GM23338 (cell line): ENCODE measurements around the gene FES. TPM values are rescaled to one million over a fixed set of nuclear protein-coding genes. Genes with fewer than 3 reads are reported as not detected.

Source experiments
- ATAC-seq: fragments of 200-7000 bp; cut with Tn5 transposase; 3 replicates; pipeline ENCODE4 v1.9.1; 2020
- DNase-seq: peaks from one replicate; pipeline ENCODE4 v3.0.0-alpha.2; 2015; ENCODE audit warnings: low spot score
- H2AFZ ChIP-seq: fragments of 200-600 bp; sonication (generic); 2 replicates; pipeline ENCODE4 v1.8.0; 2016; ENCODE audit warnings: antibody characterized with exemption, mild to moderate bottlenecking, moderate library complexity
- H3F3A ChIP-seq: fragments of 200-600 bp; sonication (generic); replicated peaks from 2 replicates; pipeline ENCODE4 v1.8.0; 2017; ENCODE audit warnings: antibody characterized with exemption, mixed run types, low read depth
- H3K27ac ChIP-seq: fragments of 200-600 bp; sonication (generic); 2 replicates; pipeline ENCODE4 v1.6.1; 2016; ENCODE audit warnings: low read depth
- H3K27me3 ChIP-seq: fragments of 200-600 bp; sonication (generic); 2 replicates; pipeline ENCODE4 v1.8.0; 2016; ENCODE audit warnings: mild to moderate bottlenecking, mixed run types, moderate library complexity; ENCODE audit not compliant: insufficient read depth
- H3K36me3 ChIP-seq: fragments of 200-600 bp; sonication (generic); 2 replicates; pipeline ENCODE4 v1.8.0; 2016; ENCODE audit warnings: mild to moderate bottlenecking; ENCODE audit not compliant: insufficient read depth
- H3K4me1 ChIP-seq: fragments of 200-600 bp; sonication (generic); 2 replicates; pipeline ENCODE4 v1.8.0; 2016; ENCODE audit warnings: mild to moderate bottlenecking, moderate library complexity; ENCODE audit not compliant: insufficient read depth
- H3K4me2 ChIP-seq: fragments of 200-600 bp; sonication (generic); 2 replicates; pipeline ENCODE4 v1.7.1; 2017; ENCODE audit warnings: mixed run types
- H3K4me3 ChIP-seq: fragments of 200-600 bp; sonication (generic); 2 replicates; pipeline ENCODE4 v1.6.1; 2016; ENCODE audit warnings: mixed run types
- H3K79me2 ChIP-seq: fragments of 200-600 bp; sonication (generic); replicated peaks from 2 replicates; pipeline ENCODE4 v1.8.0; 2017; ENCODE audit warnings: mild to moderate bottlenecking; ENCODE audit not compliant: insufficient read depth
- H3K9me2 ChIP-seq: fragments of 200-600 bp; sonication (generic); 2 replicates; pipeline ENCODE4 v1.8.0; 2017; ENCODE audit not compliant: insufficient read depth
- H4K20me1 ChIP-seq: fragments of 200-600 bp; sonication (generic); replicated peaks from 2 replicates; pipeline ENCODE4 v1.8.0; 2017; ENCODE audit warnings: mild to moderate bottlenecking; ENCODE audit not compliant: insufficient read depth
- H3K27ac Mint-ChIP-seq: 2 replicates; pipeline ENCODE4 v1.8.0; 2020; ENCODE audit warnings: inconsistent platforms, mild to moderate bottlenecking, moderate library complexity, mixed read lengths
- H3K27me3 Mint-ChIP-seq: 3 replicates; pipeline ENCODE4 v1.8.0; 2022; ENCODE audit warnings: low read depth, mild to moderate bottlenecking, moderate library complexity, mixed read lengths, inconsistent platforms; ENCODE audit not compliant: insufficient read depth, poor library complexity
- H3K36me3 Mint-ChIP-seq: 3 replicates; pipeline ENCODE4 v1.8.0; 2021; ENCODE audit warnings: low read depth, mild to moderate bottlenecking, inconsistent platforms, moderate library complexity, mixed read lengths
- H3K4me1 Mint-ChIP-seq: 3 replicates; pipeline ENCODE4 v1.8.0; 2020; ENCODE audit warnings: mild to moderate bottlenecking, inconsistent platforms, mixed read lengths
- H3K4me3 Mint-ChIP-seq: 3 replicates; pipeline ENCODE4 v1.8.0; 2021; ENCODE audit warnings: moderate library complexity, mild to moderate bottlenecking, inconsistent platforms, mixed read lengths
- H3K9me3 Mint-ChIP-seq: 3 replicates; pipeline ENCODE4 v1.8.0; 2020; ENCODE audit warnings: moderate library complexity, mild to moderate bottlenecking, inconsistent platforms, mixed read lengths
- CREB1 ChIP-seq: fragments of 250-450 bp; sonication (Bioruptor Pico); IDR thresholded peaks from 2 replicates; pipeline ENCODE4 v1.5.0; 2020; ENCODE audit warnings: low read depth, mild to moderate bottlenecking, moderate library complexity
- CTCF ChIP-seq, 2 experiments: fragments of 200-600 bp in 1 of 2; sonication (generic) in 1 of 2; conservative IDR thresholded peaks; 2 replicates each; pipeline versions ENCODE4 v1.5.1 to v1.6.1; 2016 to 2017; ENCODE audit warnings: antibody characterized with exemption in 2 of 2, low read depth in 2 of 2, mild to moderate bottlenecking in 2 of 2, moderate library complexity in 1 of 2
- ETS1 ChIP-seq: IDR thresholded peaks from 2 replicates; pipeline ENCODE4 v1.6.1; 2016; ENCODE audit warnings: antibody characterized with exemption
- EZH2 ChIP-seq: fragments of 200-600 bp; sonication (generic); IDR thresholded peaks from one replicate; pipeline ENCODE4 v1.8.0; 2017; ENCODE audit warnings: antibody characterized with exemption, mild to moderate bottlenecking, low read depth; ENCODE audit not compliant: unreplicated experiment
- EZH2phosphoT487 ChIP-seq: fragments of 200-600 bp; sonication (generic); IDR thresholded peaks from one replicate; pipeline ENCODE4 v1.8.1; 2018; ENCODE audit warnings: antibody characterized with exemption; ENCODE audit not compliant: unreplicated experiment
- JUNB ChIP-seq: IDR thresholded peaks from one replicate; pipeline ENCODE4 v1.6.1; 2016; ENCODE audit warnings: antibody characterized with exemption; ENCODE audit not compliant: unreplicated experiment
- NANOG ChIP-seq: IDR thresholded peaks from 2 replicates; pipeline ENCODE4 v1.6.1; 2016; ENCODE audit warnings: antibody characterized with exemption, borderline replicate concordance
- REST ChIP-seq: IDR thresholded peaks from one replicate; pipeline ENCODE4 v1.6.1; 2018; ENCODE audit warnings: antibody characterized with exemption; ENCODE audit not compliant: unreplicated experiment
- STAT1 ChIP-seq: IDR thresholded peaks from one replicate; pipeline ENCODE4 v1.6.1; 2016; ENCODE audit warnings: antibody characterized with exemption; ENCODE audit not compliant: unreplicated experiment
- polyA plus RNA-seq: library from polyadenylated mRNA; unstranded; fragments of >200 nt; fragmentation: Nextera tagmentation; extraction: Ambion mirVana; gene quantifications from 2 replicates; pipeline ENCODE4 v1.2.1, GENCODE V29; 2016
- total RNA-seq: library from RNA; depleted of rRNA; stranded (reverse); fragments of >200 nt; shearing (Covaris generic); gene quantifications from 2 replicates; pipeline ENCODE4 v1.2.3, GENCODE V29; 2014

Gene FES
- total and polyA plus RNA-seq, 2 experiments from 2014 or later, result 2.7 to 14.4 TPM

- Histone ChIP-seq H3K79me2 (no peaks in the 10 kb centered on the region), H4K20me1 (no peaks in the 10 kb centered on the region), H3K4me2 (no peak overlapping the region), H2AFZ (no peak overlapping the region), H3K27me3 (peaks cover 24% of the 10 kb centered on the region), H3K9me2 (no peaks in the 10 kb centered on the region), H3K4me3 (no peak overlapping the region), H3F3A (peaks cover 15% of the 10 kb centered on the region), H3K4me1 (peaks cover 18% of the 10 kb centered on the region), H3K36me3 (no peaks in the 10 kb centered on the region), H3K27ac (no peak overlapping the region)
- Mint-ChIP-seq H3K4me1 (peaks cover 15% of the 10 kb centered on the region), H3K9me3 (no peaks in the 10 kb centered on the region; the same call in 2 of the 3 replicates), H3K27me3 (peaks cover 24% of the 10 kb centered on the region), H3K36me3 (peaks cover 11% of the 10 kb centered on the region), H3K27ac (no peak overlapping the region), H3K4me3 (no peak overlapping the region)
- DNase-seq (no peak), ATAC-seq (no peak)
- TF ChIP-seq CTCF (conservative IDR thresholded peaks at IDR 0.05; ENCODE audit: low read depth in 2 of 2), result no peak
- no peak for TF ChIP-seq CREB1 (CRISPR knock-in tag)
- no peak for TF ChIP-seq REST
- no peak for TF ChIP-seq EZH2phosphoT487
Measured at GRCh38 chr15:90904746-90905145, 20.4 kb downstream of the FES start.

GRCh38 chr15:90905306-90906180 lies 21.2 kb downstream of the FES start:
- Histone ChIP-seq H3F3A (peaks cover 15% of the 10 kb centered on the region), H2AFZ (no peak overlapping the region), H3K36me3 (no peaks in the 10 kb centered on the region), H3K79me2 (no peaks in the 10 kb centered on the region), H3K4me1 (peaks cover 18% of the 10 kb centered on the region), H4K20me1 (no peaks in the 10 kb centered on the region), H3K27me3 (peaks cover 24% of the 10 kb centered on the region), H3K27ac (no peak overlapping the region), H3K4me3 (no peak overlapping the region), H3K4me2 (no peak overlapping the region), H3K9me2 (no peaks in the 10 kb centered on the region)
- peaks cover 24% of the 10 kb centered on the region for H3K27me3 Mint-ChIP-seq
- no peak overlapping the region for H3K4me3 Mint-ChIP-seq
- H3K9me3 Mint-ChIP-seq, result no peaks in the 10 kb centered on the region; the same call in 2 of the 3 replicates
- no peak for DNase-seq
- peaks cover 15% of the 10 kb centered on the region for H3K4me1 Mint-ChIP-seq
- no peak for ATAC-seq
- H3K36me3 Mint-ChIP-seq, result peaks cover 11% of the 10 kb centered on the region
- TF ChIP-seq STAT1 (no peak), ETS1 (no peak), NANOG (no peak), JUNB (no peak), CTCF (conservative IDR thresholded peaks at IDR 0.05; ENCODE audit: low read depth in 2 of 2) (no peak), EZH2 (no peak), REST (no peak)
- no peak overlapping the region for H3K27ac Mint-ChIP-seq
